ENCODE measurements around the gene SNAI1.
A peak's percentile ranks its signal among the peaks of the same experiment; 100 is the strongest.
"Not testable (repeated sequence)": the region's sequence is repeated elsewhere in the genome, so short reads cannot be mapped to it uniquely, and the experiment has no call there.

SNAI1 gene

GRCh38 chr20:49970498-49970897, 12.3 kb upstream of the SNAI1 start:
- Histone ChIP-seq H3K27me3 (replicated peaks; ENCODE audit: insufficient read depth, low read length) (no peaks in the 10 kb centered on the region), H3K27ac (ENCODE audit: low read length) (peak overlapping the region; percentile 72; the same call in 1 of the 2 replicates), H4K20me1 (ENCODE audit: insufficient read depth, low read length) (no peaks in the 10 kb centered on the region), H3K9me2 (replicated peaks; ENCODE audit: insufficient read depth, low read length) (no peaks in the 10 kb centered on the region), H3K9ac (ENCODE audit: low read length) (peak overlapping the region; percentile 21; the same call in 1 of the 2 replicates), H3K36me3 (replicated peaks; ENCODE audit: insufficient read depth, low read length) (no peaks in the 10 kb centered on the region), H3F3A (ENCODE audit: insufficient read depth, low read length) (peaks cover 14% of the 10 kb centered on the region; the same call in 1 of the 2 replicates), H3K79me2 (ENCODE audit: low read length) (no peaks in the 10 kb centered on the region), H3K4me1 (ENCODE audit: low read length) (peaks cover 18% of the 10 kb centered on the region; the same call in 1 of the 2 replicates), H3K9me3 (replicated peaks; ENCODE audit: insufficient read depth, low read length) (no peaks in the 10 kb centered on the region), H2AFZ (ENCODE audit: low read length) (no peak overlapping the region), H3K4me2 (ENCODE audit: low read depth, low read length) (peak overlapping the region; percentile 39; the same call in 1 of the 2 replicates), H3K4me3 (ENCODE audit: low read length) (no peak overlapping the region)
- no peak for DNase-seq
- TF ChIP-seq EZH2phosphoT487 (IDR thresholded peaks at IDR 0.05; ENCODE audit: low read length) = no peak
- no peak for TF ChIP-seq EZH2 (optimal IDR thresholded peaks at IDR 0.05; ENCODE audit: low read depth, low read length)
- TF ChIP-seq CTCF (IDR thresholded peaks at IDR 0.05; ENCODE audit: low read length) = no peak

- Histone ChIP-seq H3K9me3 (replicated peaks; ENCODE audit: insufficient read depth, low read length) (no peaks in the 10 kb centered on the region), H3K4me3 (ENCODE audit: low read length) (no peak overlapping the region), H3K36me3 (replicated peaks; ENCODE audit: insufficient read depth, low read length) (no peaks in the 10 kb centered on the region), H3K9ac (ENCODE audit: low read length) (no peak overlapping the region), H3K79me2 (ENCODE audit: low read length) (no peaks in the 10 kb centered on the region), H2AFZ (ENCODE audit: low read length) (no peak overlapping the region), H3K4me1 (ENCODE audit: low read length) (peaks cover 13% of the 10 kb centered on the region; the same call in 1 of the 2 replicates), H4K20me1 (ENCODE audit: insufficient read depth, low read length) (no peaks in the 10 kb centered on the region), H3K27me3 (replicated peaks; ENCODE audit: insufficient read depth, low read length) (no peaks in the 10 kb centered on the region), H3K9me2 (replicated peaks; ENCODE audit: insufficient read depth, low read length) (no peaks in the 10 kb centered on the region), H3K4me2 (ENCODE audit: low read depth, low read length) (no peak overlapping the region), H3K27ac (ENCODE audit: low read length) (no peak overlapping the region), H3F3A (ENCODE audit: insufficient read depth, low read length) (peaks cover 14% of the 10 kb centered on the region; the same call in 1 of the 2 replicates)
- no peak for TF ChIP-seq CTCF (IDR thresholded peaks at IDR 0.05; ENCODE audit: low read length)
- no peak for TF ChIP-seq EZH2phosphoT487 (IDR thresholded peaks at IDR 0.05; ENCODE audit: low read length)
- DNase-seq = no peak
Observed at GRCh38 chr20:49973981-49974380, 8.8 kb upstream of the SNAI1 start.

GRCh38 chr20:49976542-49976941, 6.2 kb upstream of the SNAI1 start:
- no peak overlapping the region for H3K27ac ChIP-seq (ENCODE audit: low read length)
- no peaks in the 10 kb centered on the region for H3F3A ChIP-seq (ENCODE audit: insufficient read depth, low read length)
- H3K9me2 ChIP-seq (replicated peaks; ENCODE audit: insufficient read depth, low read length) = no peaks in the 10 kb centered on the region
- TF ChIP-seq CTCF (IDR thresholded peaks at IDR 0.05; ENCODE audit: low read length) = no peak
- no peak for TF ChIP-seq EZH2 (optimal IDR thresholded peaks at IDR 0.05; ENCODE audit: low read depth, low read length)
- TF ChIP-seq EZH2phosphoT487 (IDR thresholded peaks at IDR 0.05; ENCODE audit: low read length) = no peak
- H2AFZ ChIP-seq (ENCODE audit: low read length) = no peak overlapping the region
- no peak for DNase-seq
- no peak overlapping the region for H3K9ac ChIP-seq (ENCODE audit: low read length)
- H3K27me3 ChIP-seq (replicated peaks; ENCODE audit: insufficient read depth, low read length) = no peaks in the 10 kb centered on the region
- no peaks in the 10 kb centered on the region for H3K36me3 ChIP-seq (replicated peaks; ENCODE audit: insufficient read depth, low read length)
- no peak overlapping the region for H3K4me3 ChIP-seq (ENCODE audit: low read length)
- no peaks in the 10 kb centered on the region for H3K9me3 ChIP-seq (replicated peaks; ENCODE audit: insufficient read depth, low read length)
- H3K4me1 ChIP-seq (ENCODE audit: low read length) = no peaks in the 10 kb centered on the region
- no peak overlapping the region for H3K4me2 ChIP-seq (ENCODE audit: low read depth, low read length)
- no peaks in the 10 kb centered on the region for H4K20me1 ChIP-seq (ENCODE audit: insufficient read depth, low read length)
- H3K79me2 ChIP-seq (ENCODE audit: low read length) = no peaks in the 10 kb centered on the region

DNA sequence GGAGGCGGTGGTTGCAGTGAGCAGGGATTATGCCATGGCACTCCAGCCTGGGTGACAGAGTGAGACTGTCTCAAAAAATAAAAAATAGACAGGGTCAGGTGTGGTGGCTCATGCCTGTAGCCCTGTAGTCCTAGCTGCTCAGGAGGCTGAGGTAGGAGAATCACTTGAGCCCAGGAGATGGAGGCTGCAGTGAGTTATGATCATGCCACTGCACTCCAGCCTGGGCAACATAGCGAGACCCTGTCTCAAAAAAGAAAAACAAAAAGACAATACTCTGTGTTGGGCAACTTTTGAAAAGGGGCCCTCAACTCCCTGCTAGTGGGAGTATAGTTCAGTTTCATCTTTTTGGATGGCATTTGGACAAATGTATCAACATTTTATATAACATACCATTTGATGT, 5.0 kb upstream of the SNAI1 start:
- DNase-seq; H3K27ac ChIP-seq (ENCODE audit: low read length); H3K9ac ChIP-seq (ENCODE audit: low read length); H3K79me2 ChIP-seq (ENCODE audit: low read length); H3F3A ChIP-seq (ENCODE audit: insufficient read depth, low read length); H3K27me3 ChIP-seq (replicated peaks; ENCODE audit: insufficient read depth, low read length); H3K4me3 ChIP-seq (ENCODE audit: low read length); H2AFZ ChIP-seq (ENCODE audit: low read length); H4K20me1 ChIP-seq (ENCODE audit: insufficient read depth, low read length); H3K36me3 ChIP-seq (replicated peaks; ENCODE audit: insufficient read depth, low read length); H3K4me1 ChIP-seq (ENCODE audit: low read length); H3K4me2 ChIP-seq (ENCODE audit: low read depth, low read length); H3K9me3 ChIP-seq (replicated peaks; ENCODE audit: insufficient read depth, low read length); H3K9me2 ChIP-seq (replicated peaks; ENCODE audit: insufficient read depth, low read length): not testable (repeated sequence)
